Stomach (tissue), 9 donors: ENCODE results near the gene LPAR1. TPM values are rescaled to one million over a fixed set of nuclear protein-coding genes. Genes with fewer than 3 reads are reported as not detected.
A peak's percentile ranks its signal among the peaks of the same experiment; 100 is the strongest.

ENCODE experiments used
- DNase-seq, 2 donors: peaks; one replicate each; pipeline versions ENCODE4 v3.0.0 to v3.0.0-alpha.2; 2013 to 2019
- H3K27ac ChIP-seq, 5 donors: fragments of 200-600 bp in 4 of 5; sonication (generic) in 4 of 5; one replicate each; pipeline ENCODE4 v1.5.1; 2013 to 2019; ENCODE audit warnings: mild to moderate bottlenecking in 1 of 5, moderate library complexity in 1 of 5
- H3K27me3 ChIP-seq, 3 donors: fragments of 200-600 bp; sonication (generic); one replicate each; pipeline ENCODE4 v1.5.1; 2017 to 2019; ENCODE audit warnings: mixed run types in 1 of 3
- H3K36me3 ChIP-seq, 4 donors: fragments of 200-600 bp; sonication (generic); 1 replicate in 3 of 4; 2 replicates in 1 of 4; pipeline ENCODE4 v1.5.1; 2016 to 2019
- H3K4me1 ChIP-seq, 4 donors: fragments of 200-600 bp; sonication (generic); one replicate each; pipeline ENCODE4 v1.5.1; 2016 to 2019
- H3K4me3 ChIP-seq, 4 donors: fragments of 200-600 bp; sonication (generic) in 3 of 4; one replicate each; pipeline ENCODE4 v1.5.1; 2016 to 2019; ENCODE audit warnings: mild to moderate bottlenecking in 1 of 4
- H3K9me3 ChIP-seq, 4 donors: fragments of 200-600 bp; sonication (generic); one replicate each; pipeline ENCODE4 v1.5.1; 2016 to 2019
- EP300 ChIP-seq: sonication (generic); formaldehyde crosslinking; IDR thresholded peaks from one replicate; pipeline ENCODE4 v1.6.1; 2017; ENCODE audit warnings: antibody characterized with exemption
- POLR2A ChIP-seq, 4 donors: fragments of 450-650 bp; IDR thresholded peaks; one replicate each; pipeline ENCODE4 v1.6.1; 2016; ENCODE audit warnings: antibody characterized with exemption in 4 of 4, control low read depth in 2 of 4, mild to moderate bottlenecking in 1 of 4, moderate library complexity in 1 of 4
- POLR2AphosphoS5 ChIP-seq, 3 donors: sonication (generic); formaldehyde crosslinking; IDR thresholded peaks; one replicate each; pipeline ENCODE4 v1.6.1; 2016; ENCODE audit warnings: antibody characterized with exemption in 3 of 3
- WGBS, 5 donors: extraction: QIAGEN DNeasy Blood & Tissue Kit in 3 of 5; methylation state at CpG; one replicate each; pipeline versions ENCODE4 v1.1.5 to v1.1.7; 2013 to 2018; 5-methylcytosine and 5-hydroxymethylcytosine counted together
- intact Hi-C: fragments of 100-400 bp; cut with DNase I; formaldehyde crosslinking; loops from one replicate; pipeline ENCODE4 v1.15.1; 2023; ENCODE audit warnings: low total_unique reads
- polyA plus RNA-seq, 3 donors: library from polyadenylated mRNA; stranded (reverse); fragments of 200-250 nt; gene quantifications; one replicate each; pipeline ENCODE4 v1.2.3, GENCODE V29; 2013
- total RNA-seq, 5 donors: library from RNA; depleted of rRNA; stranded (reverse); fragments of >200 nt; gene quantifications; one replicate each; pipeline versions ENCODE4 v1.1.0 to v1.2.3, GENCODE V29; 2014 to 2016
- TF ChIP-seq, protein P1 (sequence below), 7 experiments: fragments of 450-650 bp in 4 of 7; fragments of 200-600 bp in 3 of 7; sonication (generic) in 3 of 7; IDR thresholded peaks; one replicate each; pipeline ENCODE4 v1.5.1; 2016 to 2019; ENCODE audit warnings: antibody characterized with exemption in 7 of 7, control low read depth in 2 of 7, mild to moderate bottlenecking in 1 of 7
- donor health status: healthy with polysubstance abuse.
- donor health status: Bipolar disorder and iron deficiency.
- donor health status: healthy.

LPAR1 gene
- total and polyA plus RNA-seq, 8 donors: 7.4 to 40.0 (median 21.2) TPM

- no peak for DNase-seq
- Histone ChIP-seq H3K9me3 (no peaks in the 10 kb centered on the region), H3K36me3 (peaks cover 0 to 15% (median 11%) of the 10 kb centered on the region in 4 donors), H3K4me3 (no peak overlapping the region), H3K27ac (no peak overlapping the region), H3K27me3 (no peaks in the 10 kb centered on the region), H3K4me1 (peaks cover 8 to 28% (median 15%) of the 10 kb centered on the region in 4 donors)
- TF ChIP-seq, protein P1, sequence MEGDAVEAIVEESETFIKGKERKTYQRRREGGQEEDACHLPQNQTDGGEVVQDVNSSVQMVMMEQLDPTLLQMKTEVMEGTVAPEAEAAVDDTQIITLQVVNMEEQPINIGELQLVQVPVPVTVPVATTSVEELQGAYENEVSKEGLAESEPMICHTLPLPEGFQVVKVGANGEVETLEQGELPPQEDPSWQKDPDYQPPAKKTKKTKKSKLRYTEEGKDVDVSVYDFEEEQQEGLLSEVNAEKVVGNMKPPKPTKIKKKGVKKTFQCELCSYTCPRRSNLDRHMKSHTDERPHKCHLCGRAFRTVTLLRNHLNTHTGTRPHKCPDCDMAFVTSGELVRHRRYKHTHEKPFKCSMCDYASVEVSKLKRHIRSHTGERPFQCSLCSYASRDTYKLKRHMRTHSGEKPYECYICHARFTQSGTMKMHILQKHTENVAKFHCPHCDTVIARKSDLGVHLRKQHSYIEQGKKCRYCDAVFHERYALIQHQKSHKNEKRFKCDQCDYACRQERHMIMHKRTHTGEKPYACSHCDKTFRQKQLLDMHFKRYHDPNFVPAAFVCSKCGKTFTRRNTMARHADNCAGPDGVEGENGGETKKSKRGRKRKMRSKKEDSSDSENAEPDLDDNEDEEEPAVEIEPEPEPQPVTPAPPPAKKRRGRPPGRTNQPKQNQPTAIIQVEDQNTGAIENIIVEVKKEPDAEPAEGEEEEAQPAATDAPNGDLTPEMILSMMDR (IDR thresholded peaks at IDR 0.05): no peak
- TF ChIP-seq EP300: no peak
- no peak for TF ChIP-seq POLR2A (IDR thresholded peaks at IDR 0.05)
- no peak for TF ChIP-seq POLR2AphosphoS5 (IDR thresholded peaks at IDR 0.05)
- intact Hi-C loops: no loop called here
- WGBS, 5 donors: 86 to 89% (median 87%) methylated on average over 5 of the region's 5 CpGs
Observed at GRCh38 chr9:110939047-110939446, 99.2 kb downstream of the LPAR1 start.

- H3K27me3 ChIP-seq: no peaks in the 10 kb centered on the region
- H3K27ac ChIP-seq: peak overlapping the region in 2 of 5 donors; percentile 34 to 77
- no peak overlapping the region for H3K4me3 ChIP-seq
- peaks cover 8 to 31% (median 15%) of the 10 kb centered on the region in 4 donors for H3K4me1 ChIP-seq
- H3K9me3 ChIP-seq: no peaks in the 10 kb centered on the region
- no peak for DNase-seq
- peaks cover 0 to 15% (median 11%) of the 10 kb centered on the region in 4 donors for H3K36me3 ChIP-seq
- WGBS, 5 donors: 27 to 59% (median 42%) methylated on average over 3 of the region's 3 CpGs
- no peak for TF ChIP-seq EP300
- TF ChIP-seq, protein P1 (IDR thresholded peaks at IDR 0.05): no peak
- no peak for TF ChIP-seq POLR2A (IDR thresholded peaks at IDR 0.05)
- no peak for TF ChIP-seq POLR2AphosphoS5 (IDR thresholded peaks at IDR 0.05)
- intact Hi-C loops: no loop called here
Observed at GRCh38 chr9:110938242-110938641, 100.0 kb downstream of the LPAR1 start.

GRCh38 chr9:110936719-110937452 lies 101.4 kb downstream of the LPAR1 start:
- H3K27me3 ChIP-seq: no peaks in the 10 kb centered on the region
- no peak for TF ChIP-seq POLR2A (IDR thresholded peaks at IDR 0.05)
- H3K36me3 ChIP-seq: peaks cover 0 to 14% (median 10%) of the 10 kb centered on the region in 4 donors
- peaks cover 8 to 31% (median 15%) of the 10 kb centered on the region in 4 donors for H3K4me1 ChIP-seq
- H3K4me3 ChIP-seq: no peak overlapping the region
- H3K27ac ChIP-seq: peak overlapping the region in 4 of 5 donors; percentile 11 to 77 (median 46)
- intact Hi-C loops: no loop called here
- no peak for DNase-seq
- 37 to 64% (median 60%) methylated on average over 3 of the region's 3 CpGs for WGBS, 5 donors
- no peaks in the 10 kb centered on the region for H3K9me3 ChIP-seq

DNA sequence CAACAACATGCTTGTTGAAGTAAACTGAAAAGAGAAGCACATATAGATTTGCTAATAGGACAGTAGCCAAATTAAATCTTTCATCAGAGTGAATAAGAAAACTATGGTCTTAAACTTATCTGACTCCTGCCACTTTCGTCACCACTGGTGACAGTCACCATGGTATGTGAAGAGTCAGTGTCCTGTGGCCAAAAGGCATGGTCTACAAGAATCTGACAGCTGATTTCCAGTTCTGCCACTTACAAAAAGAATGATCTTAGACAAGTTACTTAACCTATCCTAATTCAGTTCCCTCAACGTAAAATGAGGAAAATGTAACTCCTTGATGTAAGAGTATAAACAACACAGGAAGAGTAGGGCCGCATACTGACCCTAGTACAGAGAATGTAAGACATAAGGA lies 102.0 kb downstream of the LPAR1 start:
- TF ChIP-seq POLR2AphosphoS5 (IDR thresholded peaks at IDR 0.05): no peak
- TF ChIP-seq POLR2A (IDR thresholded peaks at IDR 0.05): no peak
- TF ChIP-seq, protein P1 (IDR thresholded peaks at IDR 0.05): no peak
- TF ChIP-seq EP300: no peak
- DNase-seq: no peak
- Histone ChIP-seq H3K4me3 (no peak overlapping the region), H3K9me3 (no peaks in the 10 kb centered on the region), H3K27me3 (no peaks in the 10 kb centered on the region), H3K36me3 (peaks cover 0 to 7% (median 4%) of the 10 kb centered on the region in 4 donors), H3K4me1 (peaks cover 8 to 31% (median 15%) of the 10 kb centered on the region in 4 donors), H3K27ac (peak overlapping the region in 3 of 5 donors; percentile 34 to 77 (median 36))
- intact Hi-C loops: no loop called here
- WGBS, 5 donors: 78 to 91% (median 87%) methylated on average over 3 of the region's 3 CpGs

GRCh38 chr9:110935829-110936228 lies 102.4 kb downstream of the LPAR1 start:
- no peak overlapping the region for H3K4me3 ChIP-seq
- TF ChIP-seq POLR2A (IDR thresholded peaks at IDR 0.05): no peak
- no peak for TF ChIP-seq POLR2AphosphoS5 (IDR thresholded peaks at IDR 0.05)
- no peak for TF ChIP-seq EP300
- TF ChIP-seq, protein P1 (IDR thresholded peaks at IDR 0.05): no peak
- DNase-seq: no peak
- no peaks in the 10 kb centered on the region for H3K9me3 ChIP-seq
- 64 to 91% (median 77%) methylated on average over 3 of the region's 3 CpGs for WGBS, 5 donors
- peaks cover 0 to 3% (median 0%) of the 10 kb centered on the region in 4 donors for H3K36me3 ChIP-seq
- intact Hi-C loops: no loop called here
- H3K4me1 ChIP-seq: peaks cover 8 to 31% (median 15%) of the 10 kb centered on the region in 4 donors
- H3K27ac ChIP-seq: peak overlapping the region in 3 of 5 donors; percentile 34 to 77 (median 36)
- no peaks in the 10 kb centered on the region for H3K27me3 ChIP-seq
